GM21786 (cell line): ENCODE data around the gene SMIM29.
"Not testable (repeated sequence)": the region's sequence is repeated elsewhere in the genome, so short reads cannot be mapped to it uniquely, and the experiment has no call there.

Experiments
- ATAC-seq: cut with Tn5 transposase; IDR thresholded peaks from one replicate; pipeline ENCODE4 v1.9.1; 2021; ENCODE audit not compliant: unreplicated experiment

SMIM29 gene

DNA sequence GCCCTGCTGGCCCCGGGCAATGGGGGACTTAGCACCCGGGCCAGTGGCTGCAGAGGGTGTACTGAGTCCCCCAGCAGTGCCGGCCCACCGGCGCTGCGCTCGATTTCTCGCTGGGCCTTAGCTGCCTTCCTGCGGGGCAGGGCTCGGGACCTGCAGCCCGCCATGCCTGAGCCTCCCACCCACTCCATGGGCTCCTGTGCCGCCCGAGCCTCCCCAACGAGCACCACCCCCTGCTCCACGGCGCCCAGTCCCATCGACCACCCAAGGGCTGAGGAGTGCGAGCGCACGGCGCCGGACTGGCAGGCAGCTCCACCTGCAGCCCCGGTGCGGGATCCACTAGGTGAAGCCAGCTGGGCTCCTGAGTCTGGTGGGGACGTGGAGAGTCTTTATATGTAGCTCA is 20.3 kb upstream of the SMIM29 start:
- not testable (repeated sequence) for ATAC-seq

DNA sequence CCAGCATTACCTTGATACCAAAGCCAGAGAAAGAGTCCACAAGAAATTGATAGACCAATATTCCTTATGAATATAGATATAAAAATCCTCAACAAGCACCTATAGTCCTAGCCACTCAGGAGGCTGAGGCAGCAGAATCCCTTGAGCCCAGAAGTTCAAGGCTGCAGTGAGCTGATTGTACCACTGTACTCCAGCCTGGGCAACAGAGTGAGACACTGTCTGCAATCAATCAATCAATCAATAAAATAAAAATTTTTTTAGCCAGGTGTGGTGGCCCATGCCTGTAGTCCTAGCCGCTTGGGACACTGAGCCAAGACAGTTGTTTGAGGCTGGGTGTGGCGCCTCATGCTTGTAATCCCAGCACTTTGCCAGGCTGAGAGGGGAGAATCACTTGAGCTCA is 18.9 kb upstream of the SMIM29 start:
- ATAC-seq = no peak

DNA sequence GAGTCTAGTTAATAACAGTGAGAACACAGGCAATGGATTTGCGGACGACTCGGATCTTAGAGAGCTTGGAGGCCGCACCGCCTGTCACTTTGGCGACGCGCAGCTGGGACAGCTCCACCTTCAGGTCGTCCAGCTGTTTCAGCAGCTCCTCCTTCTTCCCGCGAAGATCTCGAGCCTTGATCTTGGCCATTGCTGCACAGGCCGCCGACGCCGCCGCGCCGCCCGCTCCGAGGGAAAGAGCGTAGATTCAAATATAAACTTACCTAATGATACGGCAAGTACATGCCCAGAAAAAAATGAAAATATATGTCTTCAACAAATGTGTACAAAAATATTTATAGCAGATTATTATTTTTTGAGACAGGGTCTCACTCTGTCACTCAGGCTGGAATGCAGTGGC is 14.7 kb upstream of the SMIM29 start:
- not testable (repeated sequence) for ATAC-seq

DNA sequence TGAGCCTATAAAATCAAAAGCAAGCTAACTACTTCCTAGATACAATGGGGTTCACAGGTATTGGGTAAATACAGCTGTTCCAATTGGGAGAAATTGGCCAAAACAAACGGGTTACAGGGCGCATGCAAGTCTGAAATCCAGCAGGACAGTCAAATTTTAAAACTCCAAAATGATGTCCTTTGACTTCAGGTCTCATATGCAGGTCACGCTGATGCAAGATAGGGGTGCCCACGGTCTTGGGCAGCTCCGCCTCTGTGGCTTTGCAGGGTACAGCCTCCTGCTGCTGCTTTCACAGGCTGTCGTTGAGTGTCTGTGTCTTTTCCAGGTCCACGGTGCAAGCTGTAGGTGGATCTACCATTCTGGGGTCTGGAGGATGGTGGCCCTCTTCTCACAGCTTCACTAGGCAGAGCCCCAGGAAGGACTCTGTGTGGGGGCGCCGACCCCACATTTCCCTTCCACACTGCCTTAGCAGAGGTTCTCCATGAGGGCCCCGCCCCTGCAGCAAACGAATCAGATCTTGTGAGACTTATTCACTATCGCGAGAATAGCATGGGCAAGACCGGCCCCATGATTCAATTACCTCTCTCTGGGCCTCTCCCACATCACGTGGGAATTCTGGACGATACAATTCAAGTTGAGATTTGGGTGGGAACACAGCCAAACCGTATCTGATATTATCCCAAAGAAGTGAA is 11.9 kb upstream of the SMIM29 start:
- no peak for ATAC-seq

DNA sequence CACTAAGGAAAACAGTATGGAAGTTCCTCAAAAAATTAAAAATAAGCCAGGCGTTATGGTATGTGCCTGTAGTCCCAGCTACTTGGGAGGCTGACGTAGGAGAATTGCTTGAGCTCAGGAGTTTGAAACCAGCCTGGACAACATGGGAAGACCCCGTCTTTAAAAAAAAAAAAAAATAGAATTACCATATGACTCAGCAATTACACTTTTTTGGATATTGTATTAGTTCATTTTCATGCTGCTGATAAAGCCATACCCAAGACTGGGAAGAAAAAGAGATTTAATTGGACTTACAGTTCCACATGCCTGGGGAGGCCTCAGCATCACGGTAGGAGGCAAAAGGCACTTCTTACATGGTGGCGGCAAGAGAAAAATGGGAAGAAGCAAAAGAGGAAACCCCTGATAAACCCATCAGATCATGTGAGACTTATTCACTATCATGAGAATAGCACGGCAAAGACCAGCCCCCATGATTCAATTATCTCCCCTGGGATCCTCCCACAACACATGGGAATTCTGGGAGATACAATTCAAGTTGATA is 10.8 kb upstream of the SMIM29 start:
- no peak for ATAC-seq

DNA sequence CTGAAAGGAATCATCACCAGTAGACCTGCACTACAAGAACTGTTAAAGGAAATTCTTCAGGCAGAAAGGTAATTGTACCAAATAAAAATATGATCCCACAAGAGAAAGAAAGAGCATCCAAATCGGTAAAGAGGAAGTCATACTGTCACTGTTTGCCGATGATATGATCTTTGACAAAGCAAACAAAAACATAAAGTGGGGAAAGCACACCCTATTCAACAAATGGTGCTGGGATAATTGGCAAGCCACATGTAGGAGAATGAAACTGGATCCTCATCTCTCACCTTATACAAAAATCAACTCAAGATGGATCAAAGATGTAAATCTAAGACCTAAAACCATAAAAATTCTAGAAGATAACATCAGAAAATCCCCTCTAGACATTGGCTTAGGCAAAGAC is 3.6 kb upstream of the SMIM29 start:
- not testable (repeated sequence) for ATAC-seq

DNA sequence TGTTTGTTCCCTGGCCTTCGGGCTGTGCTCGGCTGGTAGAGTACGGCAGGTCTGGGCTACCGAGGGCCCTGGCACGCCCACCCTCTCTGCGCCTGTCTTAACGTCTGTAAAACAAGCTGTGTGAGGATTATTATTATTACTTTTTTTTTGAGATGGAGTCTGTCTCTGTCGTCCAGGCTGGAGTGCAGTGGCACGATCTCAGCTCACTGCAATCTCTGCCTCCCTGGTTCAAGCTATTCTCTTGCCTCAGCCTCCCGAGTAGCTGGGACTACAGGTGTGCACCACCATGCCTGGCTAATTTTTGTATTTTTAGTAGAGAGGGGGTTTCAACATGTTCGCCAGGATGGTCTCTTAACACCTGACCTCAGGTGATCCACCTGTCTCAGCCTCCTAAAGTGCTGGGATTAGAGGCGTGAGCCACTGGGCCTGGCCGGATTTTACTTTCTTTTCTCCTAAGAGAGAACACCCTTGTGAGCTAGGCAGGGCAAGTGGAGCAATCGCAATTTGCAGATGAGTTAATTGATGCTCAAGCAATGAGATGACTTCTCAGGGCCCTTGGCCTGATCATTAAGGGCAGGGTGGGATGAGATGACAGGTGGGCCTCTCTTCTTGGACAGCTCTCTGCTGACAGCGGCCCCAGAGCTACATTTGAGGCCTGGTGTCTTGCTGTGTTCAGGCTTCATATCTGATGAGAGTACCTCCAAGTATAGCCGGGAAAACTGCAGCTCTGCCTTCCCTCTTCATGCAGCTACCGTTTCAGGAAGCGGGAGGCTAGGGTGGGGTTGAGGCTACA is 859 bp upstream of the SMIM29 start:
- ATAC-seq = peak; percentile 23

DNA sequence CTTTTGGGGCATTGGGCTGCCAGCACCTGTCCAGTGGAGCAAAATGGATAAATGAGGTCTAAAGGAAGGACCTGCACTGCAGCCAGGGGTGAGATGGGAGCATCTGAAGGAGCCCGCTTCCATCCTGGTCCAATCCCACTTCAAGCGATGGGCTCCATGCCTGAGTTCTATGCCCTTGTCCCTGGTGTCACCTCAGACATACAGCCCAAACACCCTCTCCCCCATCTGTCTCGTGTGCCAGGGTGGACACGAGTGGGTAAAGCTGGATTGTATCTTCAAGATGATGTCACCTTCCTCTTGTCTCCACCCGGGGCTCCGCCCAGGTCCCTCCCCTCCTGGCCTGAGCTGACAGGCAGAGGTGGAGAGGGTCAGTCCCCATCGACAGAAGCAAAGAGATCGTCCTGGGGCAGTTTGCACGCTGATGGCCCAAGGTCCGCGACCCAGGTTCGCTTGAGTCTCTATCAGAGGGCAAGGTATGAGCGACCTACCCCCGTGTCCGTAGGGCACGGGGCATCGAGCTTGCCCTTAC is 544 bp downstream of the SMIM29 start:
- peak; percentile 23 for ATAC-seq

DNA sequence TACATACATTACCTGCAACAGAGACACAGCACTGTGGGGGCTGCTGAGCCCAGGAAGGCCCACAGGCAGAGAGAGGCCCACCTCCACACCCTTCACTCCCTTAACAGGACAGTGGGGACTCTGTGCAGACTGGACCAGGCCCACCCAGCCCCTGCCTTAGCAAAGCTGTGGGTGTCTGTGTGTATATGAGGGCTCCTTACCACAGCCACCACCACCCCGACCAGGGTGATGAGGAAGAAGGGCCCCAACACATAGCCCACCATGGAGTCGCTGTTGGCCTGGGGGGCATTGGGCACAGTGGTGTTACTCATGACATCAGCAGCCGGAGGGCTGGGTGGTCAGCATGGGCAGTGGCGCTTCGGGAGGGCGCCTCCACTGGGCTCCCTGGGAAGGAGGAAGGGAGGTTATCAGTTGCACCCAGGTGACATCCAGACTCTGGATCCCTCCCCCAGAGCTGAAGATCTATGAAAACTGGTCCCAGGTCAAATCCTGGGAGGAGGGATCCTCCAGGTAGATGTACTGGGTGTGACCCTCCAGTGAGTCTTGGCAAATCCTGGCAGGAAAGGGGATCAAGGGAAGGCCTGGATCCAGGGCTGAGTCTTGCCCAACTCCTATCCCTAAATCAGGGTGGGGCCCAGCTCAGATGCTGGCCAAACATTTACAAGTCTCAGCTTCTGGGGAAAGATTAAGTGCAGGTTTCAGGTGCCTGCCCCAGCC is 1.2 kb downstream of the SMIM29 start:
- no peak for ATAC-seq

DNA sequence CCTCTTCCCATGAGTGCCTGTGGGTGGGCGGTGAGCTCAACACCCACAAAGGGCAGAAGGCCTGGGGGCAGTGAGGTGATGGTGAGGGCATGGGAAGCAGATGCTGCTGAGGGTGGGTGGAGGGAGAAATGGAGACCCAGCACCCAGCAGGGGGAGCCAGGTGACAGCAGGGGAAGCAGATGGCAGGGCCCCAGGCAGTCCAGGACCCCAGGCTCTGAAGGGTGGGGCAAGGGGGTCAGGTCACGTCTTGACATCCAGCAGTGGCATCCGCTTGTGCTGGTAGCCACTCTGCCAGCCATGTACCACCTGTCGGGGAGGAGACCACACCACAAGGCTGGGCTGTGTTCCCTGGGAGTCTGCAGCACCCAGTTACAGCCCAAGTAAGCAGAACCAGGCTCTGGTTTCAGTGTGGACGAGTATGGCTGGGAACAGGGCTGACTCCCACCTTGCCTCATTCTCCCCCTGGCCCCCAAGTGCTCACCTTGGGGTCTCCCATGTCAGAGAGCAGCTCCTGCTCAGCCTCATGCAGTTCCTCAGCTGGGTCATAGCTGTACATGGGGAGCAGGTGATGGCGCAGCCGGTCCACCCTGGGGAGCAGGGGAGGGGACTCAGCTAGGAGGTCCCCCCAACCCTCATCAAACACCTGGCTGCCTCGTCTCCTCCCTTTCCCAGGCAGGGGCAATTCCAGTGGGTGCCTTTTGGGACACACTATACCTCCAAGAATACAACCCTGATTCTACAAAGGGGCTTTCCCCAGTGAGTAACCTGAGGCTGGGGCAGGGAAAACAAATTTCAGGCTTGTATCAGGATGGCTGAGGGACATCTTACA is 2.0 kb downstream of the SMIM29 start:
- ATAC-seq = no peak

DNA sequence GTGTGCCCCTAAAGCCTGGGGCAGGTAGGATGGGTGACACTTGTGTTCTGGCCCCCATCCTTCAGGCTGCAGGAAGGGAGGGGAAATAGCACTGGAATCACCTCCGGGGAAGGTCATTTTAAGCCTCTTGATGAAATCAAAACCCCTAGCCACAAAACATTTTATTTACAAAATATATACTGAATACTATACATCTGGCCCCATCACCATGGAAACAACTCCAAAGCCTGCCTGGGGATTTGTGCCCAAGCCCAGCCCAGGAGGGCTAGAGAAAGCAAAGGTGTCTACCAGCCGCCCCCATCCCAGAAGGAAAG is 2.6 kb downstream of the SMIM29 start:
- ATAC-seq = no peak

DNA sequence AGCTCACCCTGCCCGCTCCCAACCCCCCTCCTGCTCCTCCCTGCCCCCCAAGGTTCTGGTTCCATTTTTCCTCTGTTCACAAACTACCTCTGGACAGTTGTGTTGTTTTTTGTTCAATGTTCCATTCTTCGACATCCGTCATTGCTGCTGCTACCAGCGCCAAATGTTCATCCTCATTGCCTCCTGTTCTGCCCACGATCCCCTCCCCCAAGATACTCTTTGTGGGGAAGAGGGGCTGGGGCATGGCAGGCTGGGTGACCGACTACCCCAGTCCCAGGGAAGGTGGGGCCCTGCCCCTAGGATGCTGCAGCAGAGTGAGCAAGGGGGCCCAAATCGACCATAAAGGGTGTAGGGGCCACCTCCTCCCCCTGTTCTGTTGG is 3.1 kb downstream of the SMIM29 start:
- ATAC-seq = not testable (repeated sequence)

DNA sequence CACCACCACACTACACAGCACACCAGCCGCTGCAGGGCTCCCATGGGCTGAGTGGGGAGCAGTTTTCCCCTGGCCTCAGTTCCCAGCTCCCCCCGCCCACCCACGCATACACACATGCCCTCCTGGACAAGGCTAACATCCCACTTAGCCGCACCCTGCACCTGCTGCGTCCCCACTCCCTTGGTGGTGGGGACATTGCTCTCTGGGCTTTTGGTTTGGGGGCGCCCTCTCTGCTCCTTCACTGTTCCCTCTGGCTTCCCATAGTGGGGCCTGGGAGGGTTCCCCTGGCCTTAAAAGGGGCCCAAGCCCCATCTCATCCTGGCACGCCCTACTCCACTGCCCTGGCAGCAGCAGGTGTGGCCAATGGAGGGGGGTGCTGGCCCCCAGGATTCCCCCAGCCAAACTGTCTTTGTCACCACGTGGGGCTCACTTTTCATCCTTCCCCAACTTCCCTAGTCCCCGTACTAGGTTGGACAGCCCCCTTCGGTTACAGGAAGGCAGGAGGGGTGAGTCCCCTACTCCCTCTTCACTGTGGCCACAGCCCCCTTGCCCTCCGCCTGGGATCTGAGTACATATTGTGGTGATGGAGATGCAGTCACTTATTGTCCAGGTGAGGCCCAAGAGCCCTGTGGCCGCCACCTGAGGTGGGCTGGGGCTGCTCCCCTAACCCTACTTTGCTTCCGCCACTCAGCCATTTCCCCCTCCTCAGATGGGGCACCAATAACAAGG is 3.6 kb downstream of the SMIM29 start:
- not testable (repeated sequence) for ATAC-seq

DNA sequence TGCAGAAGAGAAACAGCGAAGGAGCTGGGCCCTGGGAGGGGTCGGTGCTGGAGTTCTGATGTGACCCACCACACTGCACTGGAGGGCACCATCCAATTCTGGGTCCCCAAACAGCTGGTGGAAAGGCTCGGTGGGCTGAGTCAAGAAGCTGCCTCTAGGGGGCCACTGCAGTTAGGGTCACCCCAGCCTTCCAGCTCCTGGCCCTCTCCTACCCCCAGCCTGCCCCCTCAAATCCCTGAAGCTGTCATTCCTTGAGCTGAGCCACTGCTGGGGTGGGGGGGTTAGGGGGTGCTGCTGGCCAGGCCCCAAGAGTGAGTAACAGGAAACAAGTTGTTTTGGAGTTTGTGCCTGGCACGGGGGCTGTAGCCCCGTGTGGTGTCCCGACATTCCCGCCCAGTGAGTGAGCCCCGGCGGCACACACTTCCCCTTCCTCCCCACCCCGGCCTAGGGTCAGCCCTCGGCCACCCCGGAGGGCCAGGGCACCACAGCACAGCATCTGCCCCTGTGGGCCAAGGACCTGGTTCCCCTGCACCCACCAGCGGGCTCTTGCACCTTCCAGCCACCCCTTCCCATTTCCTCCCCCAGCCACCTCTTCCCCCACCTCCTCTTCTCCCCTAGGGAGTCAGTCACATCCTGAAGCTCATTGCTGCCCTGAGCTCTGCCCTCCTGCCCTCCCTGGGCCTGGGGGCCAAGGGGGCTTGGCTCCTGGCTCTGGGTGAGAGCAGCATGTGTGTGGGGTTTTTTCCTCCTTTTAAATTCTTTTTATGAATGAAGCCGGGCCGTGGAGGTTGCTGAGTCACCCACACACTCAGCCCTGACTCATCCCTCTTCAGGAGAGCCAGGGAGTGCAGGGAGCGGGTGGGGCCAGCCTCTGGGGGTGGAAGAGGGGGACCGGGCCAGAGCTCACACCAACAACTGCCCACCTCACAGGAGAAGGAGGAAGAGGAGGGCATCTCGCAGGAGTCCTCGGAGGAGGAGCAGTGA is 4.6 kb downstream of the SMIM29 start:
- no peak for ATAC-seq

DNA sequence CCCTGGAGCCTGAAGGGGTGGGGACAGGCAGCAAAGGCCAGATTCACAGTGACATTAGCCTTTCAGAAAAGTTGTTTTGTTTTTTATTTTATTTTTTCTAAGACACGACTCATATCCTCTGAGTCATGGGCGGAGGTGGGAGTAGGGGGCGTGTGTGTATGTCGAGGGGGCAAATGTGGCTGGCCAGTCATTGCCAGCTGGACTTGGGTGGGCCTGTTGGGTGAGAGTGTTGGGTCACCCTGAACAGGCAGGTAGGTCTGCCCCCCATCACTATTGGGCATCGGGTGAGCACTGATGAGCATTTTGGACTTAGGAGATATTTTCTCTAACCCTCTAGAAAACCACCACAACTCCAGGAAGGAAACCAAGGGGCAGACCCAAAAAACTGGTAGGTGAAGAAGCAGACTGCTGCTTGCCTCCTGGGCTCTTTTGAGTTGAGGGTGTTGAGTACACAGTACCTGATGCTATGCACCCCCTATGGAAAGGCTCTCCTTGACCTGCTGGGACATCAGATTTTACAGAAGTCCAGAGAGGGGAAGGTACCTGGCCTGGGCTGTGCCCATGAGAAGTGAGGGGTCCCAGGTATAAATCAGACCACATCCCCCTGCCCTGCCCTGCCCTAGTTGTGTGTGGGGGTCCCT is 5.6 kb downstream of the SMIM29 start:
- ATAC-seq = no peak

DNA sequence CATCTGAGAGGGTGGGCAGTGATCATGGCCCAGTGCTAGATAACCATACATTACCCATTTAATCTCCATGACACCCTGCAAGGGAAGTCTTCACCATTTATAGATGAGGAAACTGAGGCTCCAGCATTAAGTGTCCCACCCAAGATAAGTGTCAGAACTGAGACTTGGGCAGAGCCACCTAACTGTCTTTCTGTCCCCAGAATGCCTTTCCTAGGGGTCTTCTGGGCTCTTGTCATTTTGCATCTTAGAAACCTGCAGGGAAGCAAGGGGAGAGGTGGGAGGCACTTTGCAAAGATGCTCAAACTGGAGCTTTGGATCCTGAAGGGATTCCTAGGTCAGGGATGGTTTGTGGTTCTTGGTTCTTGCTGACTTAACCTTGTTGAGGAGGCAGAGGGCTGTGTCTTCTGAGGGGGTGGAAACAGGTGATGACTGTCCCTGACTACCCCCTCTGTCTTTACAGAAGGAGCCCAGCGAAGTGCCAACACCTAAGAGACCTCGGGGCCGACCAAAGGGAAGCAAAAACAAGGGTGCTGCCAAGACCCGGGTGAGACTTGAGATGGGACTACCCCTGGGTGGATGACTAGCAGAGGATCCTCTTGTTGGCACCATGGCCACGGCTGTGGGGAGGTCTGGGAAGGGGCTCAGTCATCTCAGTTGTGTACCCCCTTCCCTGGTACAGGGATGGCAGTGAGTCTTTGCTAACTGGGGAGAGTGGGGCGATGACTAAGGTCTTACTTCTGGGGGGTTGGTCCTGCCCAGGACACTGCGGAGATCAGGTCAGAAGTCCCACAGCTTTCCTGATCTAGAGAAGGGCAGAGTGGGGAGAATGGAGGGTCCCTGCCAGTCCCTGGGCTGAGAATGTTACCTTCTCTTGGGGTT is 6.3 kb downstream of the SMIM29 start:
- no peak for ATAC-seq
